H1 (cell line): Measurements from ENCODE around the gene PSMC5. TPM values are rescaled to one million over a fixed set of nuclear protein-coding genes. Genes with fewer than 3 reads are reported as not detected.

Experiments
- CTCF ChIA-PET: fragments of 300-600 bp; sonication (Branson Sonifier 250); formaldehyde crosslinking; loops from one replicate; lab custom pipeline; 2021; ENCODE audit not compliant: partially characterized antibody; lab: Charles Lee
- POLR2A ChIA-PET: fragments of 300-600 bp; sonication (Branson Sonifier 250); formaldehyde crosslinking; loops from one replicate; lab custom pipeline; 2021; ENCODE audit warnings: inconsistent platforms; ENCODE audit not compliant: partially characterized antibody; lab: Charles Lee
- DNase-seq, 2 experiments: peaks; one replicate each; pipeline versions ENCODE4 v3.0.0 to v3.0.0-alpha.2; 2010 to 2022; ENCODE audit warnings: low spot score in 2 of 2, low read depth in 1 of 2, mixed read lengths in 1 of 2
- FAIRE-seq: peaks from 2 replicates; lab custom pipeline; 2011; peaks lifted over from hg19 to GRCh38; lab: Jason Lieb, UNC
- H2AFZ ChIP-seq: 2 replicates; pipeline ENCODE4 v1.8.1; 2012; ENCODE audit warnings: low read length, inconsistent platforms
- H2AK5ac ChIP-seq: 2 replicates; pipeline ENCODE4 v1.6.1; 2013; ENCODE audit warnings: low read depth, low read length
- H2BK120ac ChIP-seq: replicated peaks from 2 replicates; pipeline ENCODE3; 2013; ENCODE audit warnings: low read depth, low read length, inconsistent platforms
- H2BK12ac ChIP-seq: 2 replicates; pipeline ENCODE4 v1.6.1; 2013; ENCODE audit warnings: low read depth, low read length
- H2BK15ac ChIP-seq: 2 replicates; pipeline ENCODE4 v1.6.1; 2013; ENCODE audit warnings: low read length
- H2BK20ac ChIP-seq: 2 replicates; pipeline ENCODE4 v1.6.1; 2013; ENCODE audit warnings: low read length
- H2BK5ac ChIP-seq: 2 replicates; pipeline ENCODE4 v1.6.1; 2013; ENCODE audit warnings: low read depth, low read length
- H3K14ac ChIP-seq: 2 replicates; pipeline ENCODE4 v1.6.1; 2013; ENCODE audit warnings: inconsistent platforms; ENCODE audit not compliant: insufficient read length
- H3K18ac ChIP-seq: 2 replicates; pipeline ENCODE4 v1.6.1; 2013; ENCODE audit warnings: low read length; ENCODE audit errors: extremely low read depth
- H3K23ac ChIP-seq: 2 replicates; pipeline ENCODE4 v1.6.1; 2013; ENCODE audit warnings: inconsistent platforms; ENCODE audit not compliant: insufficient read length
- H3K23me2 ChIP-seq: 2 replicates; pipeline ENCODE4 v1.6.1; 2013; ENCODE audit warnings: low read depth, low read length
- H3K27ac ChIP-seq: 2 replicates; pipeline ENCODE4 v1.6.1; 2011; ENCODE audit warnings: low read depth, low read length, inconsistent platforms
- H3K27me3 ChIP-seq, 4 experiments: replicated peaks in 1 of 4; 1 replicate in 1 of 4; 2 replicates in 3 of 4; pipeline versions ENCODE4 v1.6.1 to v1.8.1; 2011 to 2013; ENCODE audit warnings: low read length in 3 of 4, mild to moderate bottlenecking in 3 of 4, inconsistent platforms in 2 of 4, mixed read lengths in 2 of 4, moderate library complexity in 1 of 4; ENCODE audit not compliant: control insufficient read depth in 3 of 4, insufficient read depth in 3 of 4; ENCODE audit errors: extremely low read depth in 1 of 4
- H3K36me3 ChIP-seq, 4 experiments: 2 replicates each; pipeline versions ENCODE4 v1.6.1 to v1.8.1; 2011 to 2013; ENCODE audit warnings: mild to moderate bottlenecking in 4 of 4, low read length in 3 of 4, moderate library complexity in 2 of 4, control low read depth in 1 of 4, inconsistent platforms in 1 of 4; ENCODE audit not compliant: insufficient read depth in 4 of 4, control insufficient read depth in 2 of 4
- H3K4ac ChIP-seq: replicated peaks from 2 replicates; pipeline ENCODE3; 2013; ENCODE audit warnings: low read length, low read depth, mixed read lengths, inconsistent platforms; ENCODE audit not compliant: insufficient read length
- H3K4me1 ChIP-seq, 4 experiments: replicated peaks in 1 of 4; 1 replicate in 1 of 4; 2 replicates in 3 of 4; pipeline versions ENCODE4 v1.6.1 to v1.8.1; 2011 to 2013; ENCODE audit warnings: low read length in 3 of 4, inconsistent platforms in 2 of 4, mixed read lengths in 1 of 4; ENCODE audit not compliant: insufficient read depth in 4 of 4, control insufficient read depth in 3 of 4
- H3K4me2 ChIP-seq, 2 experiments: 2 replicates each; pipeline versions ENCODE4 v1.6.1 to v1.8.1; 2011 to 2013; ENCODE audit warnings: low read depth in 2 of 2, low read length in 2 of 2, control low read depth in 1 of 2, inconsistent platforms in 1 of 2, mild to moderate bottlenecking in 1 of 2; ENCODE audit not compliant: insufficient read depth in 1 of 2
- H3K4me3 ChIP-seq, 4 experiments: fragments of 200-600, 300-600 bp in 1 of 4; sonication (generic), shearing (Covaris generic), sonication (Bioruptor Twin) in 1 of 4; 2 replicates each; pipeline versions ENCODE4 v1.5.1 to v1.8.1; 2011 to 2016; ENCODE audit warnings: low read length in 4 of 4, low read depth in 3 of 4, control low read depth in 2 of 4, inconsistent platforms in 2 of 4, mild to moderate bottlenecking in 2 of 4, mixed read lengths in 1 of 4, moderate library complexity in 1 of 4; ENCODE audit not compliant: insufficient read depth in 2 of 4; ENCODE audit errors: extremely low read depth in 1 of 4
- H3K56ac ChIP-seq: replicated peaks from 2 replicates; pipeline ENCODE3; 2013; ENCODE audit warnings: low read depth, mild to moderate bottlenecking, mixed read lengths, low read length, inconsistent platforms; ENCODE audit not compliant: insufficient read length
- H3K79me1 ChIP-seq: 2 replicates; pipeline ENCODE4 v1.6.1; 2013; ENCODE audit warnings: low read depth, low read length, control low read depth
- H3K79me2 ChIP-seq, 2 experiments: 2 replicates each; pipeline versions ENCODE4 v1.6.1 to v1.8.1; 2012 to 2013; ENCODE audit warnings: low read length in 2 of 2, mild to moderate bottlenecking in 2 of 2, inconsistent platforms in 1 of 2; ENCODE audit not compliant: insufficient read depth in 2 of 2, control insufficient read depth in 1 of 2
- H3K9ac ChIP-seq, 4 experiments: replicated peaks in 1 of 4; 1 replicate in 1 of 4; 2 replicates in 3 of 4; pipeline versions ENCODE4 v1.6.1 to v1.8.1; 2011 to 2013; ENCODE audit warnings: low read depth in 3 of 4, low read length in 3 of 4, control low read depth in 2 of 4, mild to moderate bottlenecking in 2 of 4, moderate library complexity in 2 of 4, inconsistent platforms in 1 of 4; ENCODE audit errors: extremely low read depth in 1 of 4
- H3K9me3 ChIP-seq, 2 experiments: 2 replicates each; pipeline versions ENCODE4 v1.6.1 to v1.8.1; 2012 to 2013; ENCODE audit warnings: mild to moderate bottlenecking in 2 of 2, moderate library complexity in 2 of 2, control low read depth in 1 of 2, inconsistent platforms in 1 of 2, low read depth in 1 of 2, low read length in 1 of 2, mixed read lengths in 1 of 2; ENCODE audit not compliant: insufficient read depth in 2 of 2
- H4K20me1 ChIP-seq, 2 experiments: replicated peaks in 1 of 2; 2 replicates each; pipeline versions ENCODE3 to v1.8.1; 2011 to 2013; ENCODE audit warnings: inconsistent platforms in 2 of 2, low read length in 2 of 2, mild to moderate bottlenecking in 1 of 2; ENCODE audit not compliant: insufficient read depth in 2 of 2, control insufficient read depth in 1 of 2
- H4K5ac ChIP-seq: 2 replicates; pipeline ENCODE4 v1.6.1; 2013; ENCODE audit warnings: low read length, low read depth, mixed read lengths, inconsistent platforms; ENCODE audit not compliant: insufficient read length
- H4K8ac ChIP-seq: 2 replicates; pipeline ENCODE4 v1.8.0; 2013; ENCODE audit warnings: mild to moderate bottlenecking, moderate library complexity, low read length, inconsistent platforms; ENCODE audit not compliant: insufficient read depth; ENCODE audit errors: extremely low read depth
- H4K91ac ChIP-seq: replicated peaks from 2 replicates; pipeline ENCODE3; 2013; ENCODE audit warnings: low read length, mixed read lengths, inconsistent platforms; ENCODE audit not compliant: insufficient read length
- EGR1 ChIP-seq: IDR thresholded peaks from 2 replicates; pipeline ENCODE4 v1.6.1; 2011; ENCODE audit warnings: low read depth, low read length, borderline replicate concordance
- JUND ChIP-seq: IDR thresholded peaks from 2 replicates; pipeline ENCODE4 v1.6.1; 2011; ENCODE audit warnings: mild to moderate bottlenecking, improper control_type of control experiment, low read length
- WGBS, 2 experiments: shearing (Covaris generic) in 1 of 2; methylation state at CpG; one replicate each; pipeline versions ENCODE4 v1.1.6 to v1.1.7; 2013 to 2015; ENCODE audit warnings: low lambda C conversion rate in 2 of 2, mixed read lengths in 2 of 2, inconsistent platforms in 1 of 2, low coverage in 1 of 2, missing lambda C conversion rate in 1 of 2; ENCODE audit not compliant: insufficient replicate concordance in 2 of 2, insufficient coverage in 1 of 2, insufficient read length in 1 of 2; ENCODE audit errors: extremely low coverage in 1 of 2, missing lambda C conversion rate in 1 of 2; 5-methylcytosine and 5-hydroxymethylcytosine counted together
- polyA plus RNA-seq, 7 experiments: library from polyadenylated mRNA; depleted of rRNA in 3 of 7; stranded (reverse) in 5 of 7; unstranded in 2 of 7; fragments of >200 nt in 5 of 7; fragments of 200-250 nt in 2 of 7; gene quantifications; 1 replicate in 5 of 7; 2 replicates in 1 of 7; 4 replicates in 1 of 7; pipeline versions ENCODE4 v1.2.1 to v1.2.3, GENCODE V29; 2011 to 2013; ENCODE audit warnings: missing spikeins in 2 of 7, mixed read lengths in 2 of 7
- total RNA-seq: library from RNA; stranded (reverse); fragmentation: NEBNext Ultra II Directional; extraction: Animal tissue kit (Norgen Biotek cat#: 25700); gene quantifications from 2 replicates; pipeline ENCODE4 v1.2.1, GENCODE V29; 2021

Gene PSMC5
- total and polyA plus RNA-seq, 2 of the 8 experiments (the other 6 are each of a cell fraction or from before 2014, with no cell fraction given), result 172 to 180 TPM

GRCh38 chr17:63837962-63838600 lies 10.8 kb downstream of the PSMC5 start:
- H4K8ac ChIP-seq, result 0 out of 2 replicates have a peak overlapping the region, but pooled peaks have one; percentile 40
- peak overlapping the region; percentile 48 for H4K91ac ChIP-seq
- peak overlapping the region; percentile 5 to 54; a peak in 1 of 4 replicates for H3K4me2 ChIP-seq
- H2BK5ac ChIP-seq, result peak overlapping the region; percentile 71
- no peak overlapping the region for H2BK120ac ChIP-seq
- 0 out of 2 replicates have a peak overlapping the region, but pooled peaks have one; percentile 31 for H3K27ac ChIP-seq
- H3K23ac ChIP-seq, result no peak overlapping the region
- H3K4ac ChIP-seq, result no peak overlapping the region
- H2AK5ac ChIP-seq, result no peak overlapping the region
- no peak overlapping the region for H2BK20ac ChIP-seq
- no peak overlapping the region for H4K5ac ChIP-seq
- DNase-seq (no peak), FAIRE-seq (no peak)
- no peak overlapping the region for H3K14ac ChIP-seq
- peaks cover 11 to 21% (median 17%) of the 10 kb centered on the region in 4 experiments for H3K36me3 ChIP-seq
- no peaks in the 10 kb centered on the region for H3K9me3 ChIP-seq
- 83% methylated on average over 5 of the region's 5 CpGs; no CpG with 5 or more reads in 1 of the 2 experiments for WGBS, 2 experiments
- H3K56ac ChIP-seq, result no peak overlapping the region
- peaks cover 20% of the 10 kb centered on the region for H3K79me1 ChIP-seq
- no peak overlapping the region for H2AFZ ChIP-seq
- no peak overlapping the region for H3K18ac ChIP-seq
- H3K23me2 ChIP-seq, result peaks cover 8% of the 10 kb centered on the region
- H4K20me1 ChIP-seq, result peaks cover 1 to 13% of the 10 kb centered on the region in 2 experiments
- no peak overlapping the region for H3K9ac ChIP-seq
- 0 out of 2 replicates have a peak overlapping the region, but pooled peaks have one; percentile 29 for H2BK12ac ChIP-seq
- CTCF ChIA-PET, result interaction anchor here (0.8 to 2.9 kb wide), 9 partner anchors 9 to 137 kb away, joined by 3 to 15 read pairs (median 5); no protein-coding TSS in a partner anchor
- H3K27me3 ChIP-seq, result no peaks in the 10 kb centered on the region
- peaks cover 3 to 28% (median 26%) of the 10 kb centered on the region in 4 experiments for H3K4me1 ChIP-seq
- no peak for TF ChIP-seq EGR1
- no peak for TF ChIP-seq JUND
- peak overlapping the region; percentile 12; the same call in 1 of the 2 replicates for H2BK15ac ChIP-seq
- POLR2A ChIA-PET, result interaction anchor here (0.6 to 32.3 kb wide), 9 partner anchors 11 to 308 kb away, joined by 3 to 593 read pairs (median 4); partner anchors contain the start of genes CCDC47, DDX42, FTSJ3 and LIMD2
- 0 out of 8 replicates have a peak overlapping the region, but pooled peaks of 1 of the 4 experiments have one; percentile 19 for H3K4me3 ChIP-seq
- peaks cover 11 to 42% of the 10 kb centered on the region in 2 experiments for H3K79me2 ChIP-seq
